GM19043 (cell line): ENCODE measurements around the gene CCDC82.

Source experiments
- ATAC-seq: cut with Tn5 transposase; IDR thresholded peaks from one replicate; pipeline ENCODE4 v1.9.1; 2021; ENCODE audit warnings: low read depth; ENCODE audit not compliant: unreplicated experiment

The CCDC82 gene

GRCh38 chr11:96329855-96330510 lies 59.7 kb downstream of the CCDC82 start:
- no peak for ATAC-seq

DNA sequence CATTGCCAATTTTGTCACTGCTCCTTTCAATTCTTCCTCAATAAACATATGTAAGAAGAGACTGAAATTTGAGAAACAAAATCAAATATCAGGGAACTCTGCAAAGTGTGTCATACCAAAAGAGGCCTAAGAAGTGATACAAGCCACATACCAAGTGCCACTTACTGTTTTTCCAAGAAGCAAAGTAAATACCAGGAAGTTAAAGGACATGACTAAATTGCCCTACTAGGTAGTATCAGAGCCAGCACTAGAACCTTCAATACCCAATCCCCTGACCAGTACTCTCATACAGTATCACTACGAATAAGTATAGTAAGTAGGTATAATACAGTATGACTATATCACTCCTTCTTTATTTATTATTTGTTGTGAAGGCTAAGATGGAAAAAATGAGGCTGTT lies 60.3 kb downstream of the CCDC82 start:
- ATAC-seq: no peak

GRCh38 chr11:96328395-96329010 lies 61.2 kb downstream of the CCDC82 start:
- ATAC-seq: no peak

DNA sequence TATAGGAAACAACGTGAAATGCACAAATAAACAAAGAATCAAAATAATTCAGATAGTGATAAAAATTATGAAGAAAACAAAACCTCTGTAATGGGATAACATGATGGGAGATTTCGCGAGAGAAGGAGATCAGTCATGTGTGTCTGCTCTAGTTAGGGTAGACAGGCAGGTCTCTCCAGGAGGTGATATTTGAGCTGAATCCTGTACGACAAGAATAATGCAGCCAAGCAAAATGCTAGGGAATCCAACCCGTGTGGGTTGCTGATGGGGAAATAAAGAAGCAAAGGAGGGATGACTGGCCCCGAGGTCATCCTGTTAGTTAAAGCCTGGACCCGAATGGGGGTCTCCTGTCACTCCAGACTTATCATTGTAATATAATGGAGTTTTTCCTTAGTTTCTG lies 62.8 kb downstream of the CCDC82 start:
- no peak for ATAC-seq

DNA sequence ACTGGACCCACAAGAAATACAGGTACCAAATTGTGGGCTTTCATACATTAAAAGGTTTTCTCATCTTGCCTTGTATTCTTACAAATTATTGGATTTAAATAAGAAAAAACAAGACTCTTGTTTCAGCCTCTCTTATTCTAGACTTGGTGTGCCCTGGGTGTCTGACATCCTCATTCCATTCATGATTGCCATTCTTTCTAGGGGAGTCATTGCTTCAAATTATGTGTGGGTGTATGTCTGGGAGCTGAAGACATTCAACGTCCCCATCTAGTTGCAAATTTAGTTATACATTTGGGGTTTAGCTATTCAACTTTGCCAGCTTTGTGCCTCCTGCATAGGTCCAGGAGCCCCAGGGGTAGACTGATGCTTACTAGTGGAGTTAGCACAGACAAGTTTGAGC lies 64.8 kb downstream of the CCDC82 start:
- ATAC-seq: no peak

- ATAC-seq: no peak
Observed at GRCh38 chr11:96323642-96323985, 66.1 kb downstream of the CCDC82 start.

GRCh38 chr11:96322775-96323641 lies 66.7 kb downstream of the CCDC82 start:
- no peak for ATAC-seq

- ATAC-seq: no peak
Observed at GRCh38 chr11:96321091-96321490, 68.6 kb downstream of the CCDC82 start.

DNA sequence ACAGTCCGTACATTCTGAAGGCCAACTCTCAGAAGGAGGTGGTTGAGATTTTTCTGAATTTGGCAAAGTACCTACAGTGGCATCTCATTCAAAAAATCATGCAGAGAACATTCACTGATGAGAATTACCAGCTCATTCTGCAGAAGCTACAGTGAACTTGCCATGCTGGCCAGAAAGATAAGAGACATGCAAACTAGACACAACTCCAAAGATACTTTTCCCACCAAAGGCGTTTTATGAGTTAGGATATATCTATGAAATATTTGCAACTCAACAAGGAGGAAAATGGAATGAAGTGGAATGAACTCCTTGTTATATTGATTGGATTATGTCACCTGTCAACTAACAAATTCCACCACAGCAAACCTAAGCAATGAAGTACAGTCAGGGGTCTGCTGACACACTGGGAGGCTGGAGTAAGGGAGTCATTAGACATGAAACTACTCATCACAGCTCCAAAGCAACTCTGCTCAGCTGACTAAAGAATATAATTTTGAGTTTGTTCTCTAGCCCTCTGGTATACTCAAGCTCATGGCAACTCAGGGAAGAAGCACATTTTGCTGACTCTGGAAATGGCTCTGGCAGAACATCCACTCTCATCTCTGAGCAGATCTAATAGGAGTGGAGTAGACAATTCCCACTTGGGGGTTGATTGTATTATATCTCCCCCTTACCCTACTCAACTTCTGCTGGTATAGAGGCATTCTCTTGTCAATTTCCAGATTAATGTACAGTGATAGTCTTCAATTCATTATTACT lies 69.6 kb downstream of the CCDC82 start:
- no peak for ATAC-seq

DNA sequence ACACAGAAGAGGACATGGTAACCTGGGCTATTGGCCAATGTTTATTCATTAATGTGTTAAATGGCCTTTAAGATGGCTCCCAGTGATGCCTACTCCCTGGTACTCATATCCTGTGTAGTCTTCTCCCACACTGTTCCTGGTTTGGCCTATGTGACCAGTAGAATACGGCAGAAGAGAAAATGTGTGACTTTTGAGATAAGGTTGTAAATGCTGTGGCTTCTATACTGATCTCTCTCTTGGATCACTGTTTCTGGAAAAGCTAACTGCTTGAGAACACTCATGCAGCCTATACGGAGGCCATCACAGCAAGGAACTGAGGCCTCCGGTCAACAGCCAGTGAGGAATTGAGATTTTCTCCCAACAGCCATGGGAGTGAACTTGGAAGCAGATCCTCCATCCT lies 70.9 kb downstream of the CCDC82 start:
- no peak for ATAC-seq

DNA sequence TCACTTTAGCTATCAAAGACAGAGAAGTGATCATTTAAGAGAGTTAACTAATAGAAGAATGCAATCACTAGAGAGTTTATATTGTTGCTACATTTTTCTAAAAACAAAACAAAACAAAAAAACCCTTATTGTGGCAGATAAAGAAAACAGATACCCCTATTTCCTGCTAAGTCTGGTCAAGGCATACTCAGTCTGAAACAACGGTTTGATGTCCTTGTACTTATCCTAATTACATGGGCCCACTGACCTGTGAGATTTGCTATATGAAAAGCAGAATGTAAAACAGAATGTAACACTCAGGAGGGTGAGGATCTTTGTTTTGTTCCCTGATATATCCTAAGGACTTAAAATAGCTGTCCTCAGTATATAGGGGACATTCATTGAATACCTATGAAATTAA lies 71.3 kb downstream of the CCDC82 start:
- ATAC-seq: no peak

GRCh38 chr11:96317985-96318384 lies 71.7 kb downstream of the CCDC82 start:
- ATAC-seq: no peak

- ATAC-seq: no peak
Observed at GRCh38 chr11:96317571-96317970, 72.1 kb downstream of the CCDC82 start.

- no peak for ATAC-seq
Observed at GRCh38 chr11:96316869-96317268, 72.8 kb downstream of the CCDC82 start.

- no peak for ATAC-seq
Observed at GRCh38 chr11:96315476-96315875, 74.2 kb downstream of the CCDC82 start.

- no peak for ATAC-seq
Observed at GRCh38 chr11:96314326-96315020, 75.2 kb downstream of the CCDC82 start.

GRCh38 chr11:96313163-96313562 lies 76.5 kb downstream of the CCDC82 start:
- no peak for ATAC-seq

DNA sequence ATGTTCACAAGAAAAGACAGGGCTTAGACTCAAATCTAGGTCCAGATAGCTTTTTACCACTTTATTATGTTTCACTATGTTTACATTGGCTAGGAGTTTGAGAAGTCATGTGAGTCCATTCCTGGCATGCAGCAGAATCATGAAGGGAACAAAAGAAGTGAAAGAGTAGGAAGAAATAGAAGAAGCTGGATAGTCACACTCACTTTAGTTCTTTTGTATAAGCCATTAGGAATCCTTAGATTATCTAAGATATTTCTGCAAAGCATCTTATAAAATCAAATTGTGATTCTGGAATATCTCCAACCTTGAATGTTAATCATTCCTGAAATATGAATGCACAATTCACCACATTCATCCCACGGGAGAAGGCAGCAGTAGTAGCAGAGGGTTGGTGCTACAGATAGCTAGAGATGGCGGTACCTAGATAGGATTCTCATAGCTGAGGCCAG lies 78.6 kb downstream of the CCDC82 start:
- no peak for ATAC-seq

GRCh38 chr11:96310236-96310635 lies 79.5 kb downstream of the CCDC82 start:
- ATAC-seq: no peak

DNA sequence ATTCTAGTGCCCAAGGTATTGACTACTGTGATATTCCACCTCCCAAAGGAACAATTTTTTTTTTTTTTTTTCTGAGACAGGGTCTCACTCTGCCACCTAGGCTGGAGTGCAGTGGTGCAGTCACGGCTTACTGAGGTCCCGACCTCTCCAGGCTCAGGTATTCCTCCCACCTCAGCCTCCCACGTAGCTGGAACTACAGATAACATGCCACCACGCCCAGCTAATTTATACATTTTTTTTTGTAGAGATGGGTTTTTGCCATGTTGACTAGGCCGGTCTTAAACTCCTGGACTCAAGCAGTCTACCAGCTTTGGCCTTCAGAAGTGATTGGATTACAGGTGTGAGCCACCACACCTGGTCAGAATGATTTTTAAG lies 80.1 kb downstream of the CCDC82 start:
- no peak for ATAC-seq
